HG03095 (cell line): ENCODE data around the gene HPS5.
A peak's percentile ranks its signal among the peaks of the same experiment; 100 is the strongest.

Experiments
- ATAC-seq: cut with Tn5 transposase; IDR thresholded peaks from one replicate; pipeline ENCODE4 v1.9.1; 2021; ENCODE audit warnings: moderate library complexity; ENCODE audit not compliant: unreplicated experiment

HPS5 gene

GRCh38 chr11:18319914-18320313, 2.0 kb downstream of the HPS5 start:
- no peak for ATAC-seq

- ATAC-seq: no peak
Measured at GRCh38 chr11:18317551-18317950, 4.4 kb downstream of the HPS5 start.

DNA sequence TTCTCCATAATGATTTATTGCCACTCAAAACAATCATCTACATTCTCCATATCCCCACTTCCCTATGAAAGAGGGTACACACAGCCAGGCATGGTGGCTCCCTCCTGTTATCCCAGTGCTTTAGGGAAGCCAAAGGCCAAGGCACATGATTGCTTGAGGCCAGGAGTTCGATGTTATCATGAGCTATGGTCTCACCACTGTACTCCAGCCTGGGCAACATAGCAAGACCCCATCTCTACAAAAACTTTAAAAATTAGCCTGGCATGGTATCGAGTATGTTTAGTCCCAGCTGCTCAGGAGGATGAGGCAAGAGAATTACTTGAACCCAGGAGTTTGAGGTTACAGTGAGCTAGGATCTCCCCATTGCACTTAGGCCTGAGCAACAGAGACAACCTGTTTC, 6.0 kb downstream of the HPS5 start:
- no peak for ATAC-seq

DNA sequence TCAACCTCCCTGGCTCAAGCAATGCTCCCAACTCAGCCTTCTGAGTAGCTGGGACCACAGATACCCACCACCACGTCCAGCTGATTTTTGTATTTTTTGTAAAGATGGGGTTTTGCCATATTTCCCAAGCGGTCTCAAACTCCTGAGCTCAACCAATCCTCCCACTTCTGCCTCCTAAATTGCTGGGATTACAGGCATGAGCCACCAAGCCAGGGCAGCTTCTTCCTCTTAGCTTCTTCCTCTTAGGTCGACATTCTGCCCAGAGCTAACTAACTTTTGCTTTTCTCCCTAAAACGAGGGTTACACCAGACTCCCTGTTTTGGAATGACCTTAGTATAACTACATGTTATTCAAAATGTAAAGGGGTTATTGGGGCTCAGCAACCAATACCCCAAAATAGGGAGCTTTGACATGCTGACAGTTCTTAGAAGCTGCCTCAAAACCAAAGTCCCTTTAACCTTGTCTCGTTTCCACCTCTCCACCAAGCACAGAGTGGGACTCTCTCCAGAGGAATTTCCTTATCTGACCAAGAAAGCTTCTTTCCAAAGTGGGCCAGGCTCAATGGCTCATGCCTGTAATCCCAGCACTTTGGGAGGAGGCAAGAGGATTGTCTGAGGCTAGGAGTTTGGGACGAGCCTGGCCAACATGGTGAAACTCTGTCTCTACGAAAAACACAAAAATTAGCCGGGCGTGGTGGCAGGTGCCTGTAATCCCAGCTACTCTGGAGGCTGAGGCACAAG, 7.0 kb downstream of the HPS5 start:
- ATAC-seq: no peak

- no peak for ATAC-seq
Measured at GRCh38 chr11:18313965-18314763, 7.8 kb downstream of the HPS5 start.

DNA sequence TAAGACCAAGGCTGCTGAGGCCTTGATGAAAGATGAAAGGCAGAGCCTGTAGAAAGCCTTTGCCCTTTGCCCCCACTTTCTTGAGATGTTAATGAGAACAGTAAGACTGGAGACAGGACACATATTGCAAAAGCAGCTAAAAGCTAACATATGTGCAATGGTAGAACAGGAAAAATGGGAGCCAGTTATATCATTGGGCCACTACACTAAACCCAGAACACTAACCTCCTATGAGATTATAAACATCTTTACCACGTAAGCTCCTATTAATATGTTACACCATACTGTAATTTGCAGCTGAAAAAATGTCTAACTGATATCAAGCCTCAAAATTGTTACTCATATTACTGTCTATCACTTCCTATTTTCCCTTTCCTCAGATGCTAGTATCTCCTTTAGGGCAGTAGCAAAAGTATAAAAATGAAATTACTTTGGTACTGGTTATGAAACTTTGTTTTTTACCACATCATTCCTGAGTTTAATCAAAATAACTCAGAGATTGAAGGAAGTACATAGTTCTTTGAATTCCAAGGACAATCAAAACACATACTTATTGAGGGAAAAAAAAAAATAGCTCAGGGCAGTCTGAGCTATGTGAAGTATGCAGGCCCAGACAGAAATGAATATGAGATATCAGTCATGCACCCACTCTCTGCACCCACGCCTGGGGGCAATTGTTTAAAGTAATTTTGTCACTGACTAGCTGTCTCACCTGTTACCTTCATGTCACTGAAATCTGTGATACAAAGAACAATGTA, 9.1 kb downstream of the HPS5 start:
- no peak for ATAC-seq

- no peak for ATAC-seq
Measured at GRCh38 chr11:18312012-18312411, 9.9 kb downstream of the HPS5 start.

DNA sequence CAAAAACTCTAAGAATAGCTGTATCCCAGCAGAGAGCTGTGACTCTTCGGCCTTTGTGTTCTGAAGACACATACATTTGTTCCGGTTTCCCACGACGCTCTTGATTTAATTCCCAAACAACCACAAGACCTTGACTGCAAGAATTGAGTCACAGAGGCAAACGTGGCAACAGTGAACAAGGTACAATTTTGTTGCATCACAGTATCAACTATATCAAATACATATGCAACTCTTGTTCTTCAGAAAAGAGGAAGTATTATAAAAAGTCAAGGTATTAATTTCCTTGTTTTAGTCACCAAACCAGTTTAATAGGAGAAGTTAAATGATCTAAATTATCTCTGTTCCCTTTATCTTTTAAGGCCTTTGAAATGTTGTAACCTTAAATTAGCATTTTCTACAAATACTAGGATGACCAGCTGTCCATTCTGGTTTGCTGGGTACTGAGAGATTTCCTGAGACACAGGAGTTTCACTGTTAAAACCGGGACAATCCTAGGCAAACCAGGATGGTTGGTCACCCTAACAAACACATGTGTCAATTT, 11.1 kb downstream of the HPS5 start:
- peak; percentile 43 for ATAC-seq

DNA sequence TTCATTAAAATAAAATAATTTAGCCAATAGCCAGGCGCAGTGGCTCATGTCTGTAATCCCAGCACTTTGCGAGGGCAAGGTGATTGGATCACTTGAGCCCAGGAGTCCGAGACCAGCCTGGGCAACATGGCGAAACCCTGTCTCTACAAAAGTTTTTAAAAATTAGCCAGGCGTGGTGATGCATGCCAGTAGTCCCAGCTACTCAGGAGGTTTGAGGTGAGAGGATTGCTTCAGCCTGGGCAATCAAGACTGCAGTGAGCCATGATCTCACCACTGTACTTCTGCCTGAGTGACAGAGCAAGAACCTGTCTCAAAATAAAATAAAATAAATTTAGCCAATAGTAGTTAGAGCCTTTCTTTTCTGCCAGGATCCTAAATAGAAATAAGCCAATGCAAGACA, 12.2 kb downstream of the HPS5 start:
- no peak for ATAC-seq

GRCh38 chr11:18308242-18308641, 13.7 kb downstream of the HPS5 start:
- no peak for ATAC-seq

- ATAC-seq: no peak
Measured at GRCh38 chr11:18307461-18308139, 14.3 kb downstream of the HPS5 start.

GRCh38 chr11:18304745-18305144, 17.2 kb downstream of the HPS5 start:
- no peak for ATAC-seq

GRCh38 chr11:18299721-18300120, 22.2 kb downstream of the HPS5 start:
- no peak for ATAC-seq

DNA sequence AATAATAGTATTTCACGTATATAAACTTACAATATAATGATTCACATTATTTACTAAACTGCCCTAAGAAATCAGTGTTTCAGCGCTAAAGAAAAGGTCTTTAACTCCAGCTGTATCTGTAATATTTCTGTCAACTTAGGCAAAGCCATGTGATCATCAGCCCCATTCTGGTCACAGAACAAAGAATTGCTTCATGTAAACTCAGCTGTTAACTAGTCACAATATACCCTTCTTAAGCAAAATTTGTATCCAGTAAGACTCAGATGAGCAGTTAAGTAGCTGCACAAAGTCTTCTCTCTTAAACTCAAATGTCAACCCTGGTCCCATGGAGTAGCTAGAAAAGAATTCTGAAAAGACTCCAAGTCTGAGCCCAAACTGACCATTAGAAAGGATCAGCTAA, 26.6 kb downstream of the HPS5 start:
- ATAC-seq: no peak

DNA sequence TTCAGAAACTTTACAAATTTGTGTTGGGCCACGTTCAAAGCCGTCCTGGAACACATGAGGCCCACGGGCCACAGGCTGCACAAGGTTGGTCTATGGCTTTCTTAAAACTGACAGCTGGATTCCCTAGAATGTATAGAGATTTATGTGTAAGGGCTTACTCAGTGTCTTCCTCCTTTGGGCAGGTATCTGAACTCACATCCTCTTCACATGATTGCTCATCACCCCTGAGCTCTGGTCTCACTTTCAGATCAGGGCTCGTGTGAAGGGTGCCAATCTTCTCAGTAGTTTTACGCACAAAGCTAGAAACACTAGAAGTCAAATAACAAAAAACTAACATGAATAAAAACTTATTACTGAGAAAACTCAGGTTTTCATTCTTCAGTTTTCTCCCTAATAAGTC, 27.1 kb downstream of the HPS5 start:
- ATAC-seq: no peak

- ATAC-seq: no peak
Measured at GRCh38 chr11:18288911-18289310, 33.0 kb downstream of the HPS5 start.

GRCh38 chr11:18285841-18286240, 36.1 kb downstream of the HPS5 start:
- ATAC-seq: no peak

DNA sequence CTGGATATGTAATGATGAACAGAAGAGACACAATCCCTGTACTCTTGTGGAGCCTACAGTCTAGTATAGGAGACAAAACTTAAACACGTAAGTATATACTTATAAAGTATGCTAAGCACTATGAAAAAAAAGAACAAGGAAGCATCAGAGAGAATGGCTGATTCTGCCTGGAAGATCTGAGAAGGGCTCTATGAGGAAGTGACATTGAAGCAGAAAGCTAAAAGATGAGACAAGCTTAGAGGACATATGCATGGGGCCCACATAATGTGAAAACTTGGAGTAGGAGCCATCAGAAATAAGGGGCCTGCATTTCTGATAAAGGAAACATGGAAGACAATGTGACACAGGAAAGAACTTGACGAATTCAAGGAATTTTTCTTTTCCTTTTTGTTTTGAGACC, 39.3 kb downstream of the HPS5 start:
- no peak for ATAC-seq

DNA sequence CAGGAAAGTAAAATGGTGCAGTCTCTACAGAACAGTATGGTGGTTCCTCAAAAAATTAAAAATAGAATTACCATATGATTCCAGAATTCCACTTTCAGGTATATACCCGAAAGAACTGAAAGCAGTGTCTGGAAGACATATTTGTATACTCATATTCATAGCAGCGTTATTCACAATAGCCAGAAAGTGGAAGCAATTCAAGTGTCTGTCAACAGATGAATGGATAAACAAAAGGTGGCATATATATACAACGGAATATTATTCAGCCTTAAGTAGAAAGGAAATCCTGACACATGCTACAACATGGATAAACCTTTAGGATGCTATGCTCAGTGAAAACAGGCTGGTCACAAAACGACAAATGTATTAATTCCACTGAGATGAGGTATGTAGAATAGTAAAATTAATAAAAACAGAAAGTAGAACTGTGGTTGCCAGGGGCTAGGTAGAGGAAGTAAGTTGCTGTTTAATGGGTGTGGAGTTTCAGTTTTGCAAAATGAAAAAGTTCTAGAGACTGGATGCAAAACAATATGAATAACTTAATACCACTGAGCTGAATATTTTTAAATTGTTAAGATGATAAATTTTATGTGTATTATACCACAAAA, 41.4 kb downstream of the HPS5 start:
- ATAC-seq: peak; percentile 94

DNA sequence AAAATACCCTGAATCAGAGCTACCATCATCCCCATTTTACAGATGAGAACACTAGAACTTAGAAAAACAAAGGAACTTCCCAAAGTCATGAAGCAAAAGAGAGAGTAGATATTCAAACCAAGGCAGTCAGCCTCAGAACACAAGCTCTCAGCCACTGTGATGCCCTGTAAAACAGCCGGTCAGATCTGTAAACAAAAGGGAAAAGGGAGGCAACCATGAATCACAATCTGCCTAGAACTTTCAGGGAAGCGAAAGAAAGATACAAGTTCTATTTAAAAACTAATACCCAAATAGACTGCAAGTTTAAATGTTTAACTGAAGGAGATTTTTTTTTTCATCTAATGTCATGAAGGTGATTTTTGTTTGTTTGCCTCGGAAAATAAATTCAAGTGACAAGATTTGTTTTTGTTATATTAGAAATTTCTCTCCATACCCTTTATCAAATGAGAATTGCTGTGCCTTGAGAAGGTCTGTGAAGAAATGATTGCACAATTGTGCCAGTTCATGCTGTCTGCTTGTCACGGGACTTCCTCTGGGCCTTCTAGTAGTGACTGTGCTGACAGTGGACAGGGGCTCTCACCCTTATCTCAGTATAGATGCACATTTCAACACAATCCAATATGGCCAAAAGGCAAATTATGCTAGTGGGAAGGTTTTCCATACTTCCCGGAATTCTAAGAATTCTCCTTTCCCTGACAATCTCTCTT, 44.2 kb downstream of the HPS5 start:
- no peak for ATAC-seq
